Activated CD8-positive, alpha-beta memory T cell treated with anti-CD3 and anti-CD28 coated beads for 36 hours (primary cell): ENCODE measurements around the gene DNAJC15. TPM values are rescaled to one million over a fixed set of nuclear protein-coding genes. Genes with fewer than 3 reads are reported as not detected.
"Not testable (repeated sequence)": the region's sequence is repeated elsewhere in the genome, so short reads cannot be mapped to it uniquely, and the experiment has no call there.

Source experiments
- CTCF ChIA-PET: fragments of 350-600 bp; sonication (Branson Sonifier 250); formaldehyde crosslinking; loops from one replicate; lab custom pipeline; 2021; ENCODE audit warnings: antibody characterized with exemption; lab: Charles Lee
- POLR2A ChIA-PET: fragments of 350-600 bp; sonication (Branson Sonifier 250); formaldehyde crosslinking; loops from one replicate; lab custom pipeline; 2021; ENCODE audit warnings: antibody characterized with exemption; lab: Charles Lee
- total RNA-seq, 2 experiments: library from RNA; stranded (reverse); gene quantifications; one replicate each; pipeline ENCODE4 v1.2.3, GENCODE V29; 2021

The DNAJC15 gene
- total RNA-seq, 2 experiments from 2014 or later, result 13.1 to 15.7 TPM

- CTCF ChIA-PET, result no interaction called here
- POLR2A ChIA-PET, result no interaction called here
Observed at GRCh38 chr13:43039966-43040365, 16.6 kb downstream of the DNAJC15 start.

GRCh38 chr13:43040581-43041368 lies 17.4 kb downstream of the DNAJC15 start:
- CTCF ChIA-PET, POLR2A ChIA-PET: not testable (repeated sequence)

- POLR2A ChIA-PET, result no interaction called here
- CTCF ChIA-PET, result no interaction called here
Observed at GRCh38 chr13:43041369-43041921, 18.1 kb downstream of the DNAJC15 start.

GRCh38 chr13:43042410-43042921 lies 19.1 kb downstream of the DNAJC15 start:
- POLR2A ChIA-PET, result no interaction called here
- CTCF ChIA-PET, result no interaction called here

GRCh38 chr13:43044720-43045301 lies 21.4 kb downstream of the DNAJC15 start:
- POLR2A ChIA-PET, result no interaction called here
- CTCF ChIA-PET, result no interaction called here

- POLR2A ChIA-PET, CTCF ChIA-PET: not testable (repeated sequence)
Observed at GRCh38 chr13:43045302-43045773, 22.0 kb downstream of the DNAJC15 start.

GRCh38 chr13:43046259-43046658 lies 22.9 kb downstream of the DNAJC15 start:
- CTCF ChIA-PET, result interaction anchor here (0.8 kb wide), 1 partner anchor 19 kb away, joined by 4 read pairs; no protein-coding TSS in a partner anchor
- POLR2A ChIA-PET, result no interaction called here

GRCh38 chr13:43054803-43055802 lies 31.7 kb downstream of the DNAJC15 start:
- CTCF ChIA-PET, result no interaction called here
- POLR2A ChIA-PET, result no interaction called here

GRCh38 chr13:43057653-43058317 lies 34.4 kb downstream of the DNAJC15 start:
- ChIA-PET POLR2A (no interaction called here), CTCF (no interaction called here)

GRCh38 chr13:43058318-43058674 lies 34.9 kb downstream of the DNAJC15 start:
- POLR2A ChIA-PET, result no interaction called here
- CTCF ChIA-PET, result no interaction called here

GRCh38 chr13:43058831-43059230 lies 35.4 kb downstream of the DNAJC15 start:
- POLR2A ChIA-PET, result no interaction called here
- CTCF ChIA-PET, result no interaction called here

- POLR2A ChIA-PET, CTCF ChIA-PET: not testable (repeated sequence)
Observed at GRCh38 chr13:43059779-43060178, 36.4 kb downstream of the DNAJC15 start.

- CTCF ChIA-PET, result not testable (repeated sequence)
Observed at GRCh38 chr13:43060806-43061205, 37.4 kb downstream of the DNAJC15 start.

GRCh38 chr13:43061496-43062280 lies 38.3 kb downstream of the DNAJC15 start:
- ChIA-PET POLR2A (no interaction called here), CTCF (no interaction called here)

More at GRCh38 chr13:43060806-43061205, 37.4 kb downstream of the DNAJC15 start:
- POLR2A ChIA-PET, result not testable (repeated sequence)

GRCh38 chr13:43071824-43072223 lies 48.4 kb downstream of the DNAJC15 start:
- CTCF ChIA-PET, result no interaction called here
- POLR2A ChIA-PET, result no interaction called here

- POLR2A ChIA-PET, result no interaction called here
- CTCF ChIA-PET, result no interaction called here
Observed at GRCh38 chr13:43072394-43072793, 49.0 kb downstream of the DNAJC15 start.

- POLR2A ChIA-PET, result interaction anchor here (0.6 kb wide), 1 partner anchor 54 kb away, joined by 3 read pairs; no protein-coding TSS in a partner anchor
- CTCF ChIA-PET, result interaction anchor here (0.6 to 0.7 kb wide), 3 partner anchors 18 to 711 kb away, joined by 3 to 5 read pairs (median 3); no protein-coding TSS in a partner anchor
Observed at GRCh38 chr13:43074824-43075510, 51.6 kb downstream of the DNAJC15 start.
